HCT116 (cell line): ENCODE results near the gene NDOR1. TPM values are rescaled to one million over a fixed set of nuclear protein-coding genes. Genes with fewer than 3 reads are reported as not detected.

Experiments
- ATAC-seq: fragments of 200-7000 bp; cut with Tn5 transposase; 2 replicates; pipeline ENCODE4 v1.9.1; 2020; ENCODE audit warnings: mild to moderate bottlenecking, moderate library complexity
- BruUV-seq: library from RNA; stranded (reverse); fragments of 400-500 nt; replicated peaks from 2 replicates; lab custom pipeline; 2021; lab: Mats Ljungman, UMichigan
- CTCF ChIA-PET: fragments of 300-600 bp; sonication (Branson Sonifier 250); formaldehyde crosslinking; loops from one replicate; lab custom pipeline; 2021; ENCODE audit warnings: antibody characterized with exemption; lab: Charles Lee
- POLR2A ChIA-PET: fragments of 300-600, 350-600 bp; sonication (Branson Sonifier 250); formaldehyde crosslinking; loops from one replicate; lab custom pipeline; 2021; ENCODE audit warnings: antibody characterized with exemption; lab: Charles Lee
- RAD21 ChIA-PET, 2 experiments: fragments of 300-600 bp; sonication (Branson Sonifier 250); formaldehyde crosslinking; loops; one replicate each; lab custom pipeline; 2023; ENCODE audit warnings: low total read pairs in 2 of 2; ENCODE audit not compliant: uncharacterized antibody in 2 of 2, unreplicated experiment in 2 of 2, low non-redundant PET in 1 of 2; lab: Charles Lee
- DNase-seq: peaks from one replicate; pipeline ENCODE4 v3.0.0-alpha.2; 2010; ENCODE audit warnings: low read depth, low spot score
- H2AFZ ChIP-seq: fragments of 200-600 bp; shearing (Covaris generic), sonication (generic); 2 replicates; pipeline ENCODE4 v1.6.1; 2017; ENCODE audit warnings: low read depth, mixed run types, mixed read lengths, antibody characterized with exemption, low read length; ENCODE audit not compliant: poor library complexity, severe bottlenecking
- H3K27ac ChIP-seq: 2 replicates; pipeline ENCODE4 v1.5.1; 2012; ENCODE audit warnings: low read depth, low read length
- H3K27me3 ChIP-seq: fragments of 200-600 bp; sonication (generic); 2 replicates; pipeline ENCODE4 v1.6.1; 2016; ENCODE audit warnings: mixed run types, low read length, mixed read lengths; ENCODE audit not compliant: insufficient read depth
- H3K36me3 ChIP-seq, 2 experiments: fragments of 200-500 bp in 1 of 2; fragments of 200-600 bp in 1 of 2; sonication (Bioruptor generic) in 1 of 2; sonication (generic) in 1 of 2; 2 replicates each; pipeline versions ENCODE4 v1.5.1 to v1.6.1; 2014 to 2016; ENCODE audit warnings: low read length in 2 of 2, inconsistent platforms in 1 of 2, mixed read lengths in 1 of 2, mixed run types in 1 of 2; ENCODE audit not compliant: insufficient read depth in 2 of 2, control insufficient read depth in 1 of 2
- H3K4me1 ChIP-seq, 2 experiments: fragments of 200-600 bp in 1 of 2; sonication (generic) in 1 of 2; 2 replicates each; pipeline versions ENCODE4 v1.5.1 to v1.6.1; 2012 to 2017; ENCODE audit warnings: low read length in 2 of 2, inconsistent platforms in 1 of 2, mild to moderate bottlenecking in 1 of 2, mixed read lengths in 1 of 2, mixed run types in 1 of 2, moderate library complexity in 1 of 2; ENCODE audit not compliant: insufficient read depth in 2 of 2, control insufficient read depth in 1 of 2
- H3K4me2 ChIP-seq: fragments of 200-600 bp; sonication (generic); 2 replicates; pipeline ENCODE4 v1.6.1; 2017; ENCODE audit warnings: mixed run types, low read length, mixed read lengths
- H3K4me3 ChIP-seq, 2 experiments: fragments of 200-600 bp in 1 of 2; sonication (generic) in 1 of 2; replicated peaks in 1 of 2; 2 replicates each; pipeline ENCODE4 v1.5.1; 2011 to 2016; ENCODE audit warnings: low read length in 2 of 2, control low read depth in 1 of 2, low read depth in 1 of 2, mild to moderate bottlenecking in 1 of 2, mixed read lengths in 1 of 2, mixed run types in 1 of 2
- H3K79me2 ChIP-seq: fragments of 200-600 bp; sonication (generic); 2 replicates; pipeline ENCODE4 v1.6.1; 2017; ENCODE audit warnings: mild to moderate bottlenecking, mixed run types, low read length, moderate library complexity, mixed read lengths; ENCODE audit not compliant: insufficient read depth
- H3K9ac ChIP-seq: fragments of 200-600 bp; sonication (generic); 2 replicates; pipeline ENCODE4 v1.6.1; 2016; ENCODE audit warnings: low read length, mixed read lengths
- H3K9me2 ChIP-seq: fragments of 200-600 bp; sonication (generic), shearing (Covaris generic); 2 replicates; pipeline ENCODE4 v1.6.1; 2017; ENCODE audit warnings: mixed run types, mild to moderate bottlenecking, moderate library complexity; ENCODE audit not compliant: insufficient read depth
- H3K9me3 ChIP-seq, 2 experiments: fragments of 200-500 bp in 1 of 2; fragments of 200-600 bp in 1 of 2; sonication (Bioruptor generic) in 1 of 2; sonication (generic) in 1 of 2; 2 replicates each; pipeline ENCODE4 v1.6.1; 2014 to 2017; ENCODE audit warnings: low read length in 2 of 2, mixed read lengths in 2 of 2, inconsistent platforms in 1 of 2, low read depth in 1 of 2, mild to moderate bottlenecking in 1 of 2, mixed run types in 1 of 2, moderate library complexity in 1 of 2; ENCODE audit not compliant: control insufficient read depth in 1 of 2, insufficient read depth in 1 of 2
- H4K20me1 ChIP-seq: fragments of 200-600 bp; sonication (generic), shearing (Covaris generic); 2 replicates; pipeline ENCODE4 v1.6.1; 2017; ENCODE audit warnings: mixed run types, mild to moderate bottlenecking, moderate library complexity; ENCODE audit not compliant: insufficient read depth
- CBX3 ChIP-seq: IDR thresholded peaks from 2 replicates; pipeline ENCODE4 v1.6.1; 2012; ENCODE audit warnings: low read depth
- EGR1 ChIP-seq: IDR thresholded peaks from 2 replicates; pipeline ENCODE4 v1.6.1; 2012; ENCODE audit warnings: low read depth
- ELF1 ChIP-seq: IDR thresholded peaks from 2 replicates; pipeline ENCODE4 v1.6.1; 2012; ENCODE audit warnings: low read depth, borderline replicate concordance
- EZH2phosphoT487 ChIP-seq: fragments of 200-600 bp; IDR thresholded peaks from 2 replicates; pipeline ENCODE4 v1.6.1; 2018; ENCODE audit warnings: antibody characterized with exemption, borderline replicate concordance
- JUND ChIP-seq: IDR thresholded peaks from 2 replicates; pipeline ENCODE4 v1.6.1; 2012
- POLR2A ChIP-seq: IDR thresholded peaks from 2 replicates; pipeline ENCODE4 v1.7.0; 2011; ENCODE audit warnings: borderline replicate concordance; ENCODE audit not compliant: insufficient read depth, insufficient read length; ENCODE audit errors: extremely low read depth
- POLR2AphosphoS5 ChIP-seq: IDR thresholded peaks from 2 replicates; pipeline ENCODE4 v1.6.1; 2011; ENCODE audit warnings: mild to moderate bottlenecking, low read depth, low read length, moderate library complexity
- SIN3A ChIP-seq: IDR thresholded peaks from 2 replicates; pipeline ENCODE4 v1.6.1; 2012; ENCODE audit warnings: low read depth
- SRF ChIP-seq: IDR thresholded peaks from 2 replicates; pipeline ENCODE4 v1.6.1; 2012; ENCODE audit warnings: low read depth
- TCF7L2 ChIP-seq: IDR thresholded peaks from 2 replicates; pipeline ENCODE4 v1.7.0; 2011; ENCODE audit warnings: borderline replicate concordance, inconsistent platforms; ENCODE audit not compliant: insufficient read depth, insufficient read length; ENCODE audit errors: extremely low read depth
- YY1 ChIP-seq: IDR thresholded peaks from 2 replicates; pipeline ENCODE4 v1.6.1; 2011; ENCODE audit warnings: low read length, low read depth, moderate library complexity, mild to moderate bottlenecking; ENCODE audit not compliant: insufficient replicate concordance; ENCODE audit errors: extremely low read depth
- ZFX ChIP-seq: fragments of 450-650 bp; IDR thresholded peaks from 2 replicates; pipeline ENCODE4 v1.6.1; 2017
- intact Hi-C: fragments of 100-400 bp; cut with micrococcal nuclease; formaldehyde crosslinking; loops from 2 replicates; pipeline ENCODE4 v1.10.0; 2022
- total RNA-seq: library from RNA; stranded (reverse); gene quantifications from one replicate; pipeline ENCODE4 v1.2.1, GENCODE V29; 2021; ENCODE audit not compliant: unreplicated experiment
- TF ChIP-seq, protein P1 (sequence below): IDR thresholded peaks from 2 replicates; pipeline ENCODE4 v1.6.1; 2012
- TF ChIP-seq, protein P2 (sequence below), 3 experiments: fragments of 200-600 bp in 1 of 3; sonication (generic) in 1 of 3; IDR thresholded peaks in 2 of 3; conservative IDR thresholded peaks in 1 of 3; 2 replicates each; pipeline ENCODE4 v1.5.1; 2012 to 2017; ENCODE audit warnings: low read depth in 2 of 3, low read length in 2 of 3, antibody characterized with exemption in 1 of 3, borderline replicate concordance in 1 of 3, control low read depth in 1 of 3, mild to moderate bottlenecking in 1 of 3, mixed read lengths in 1 of 3, mixed run types in 1 of 3, moderate library complexity in 1 of 3; ENCODE audit not compliant: insufficient read depth in 1 of 3
- TF ChIP-seq, protein P3 (sequence below): IDR thresholded peaks from 2 replicates; pipeline ENCODE4 v1.6.1; 2012; ENCODE audit warnings: low read depth

The NDOR1 gene
- total RNA-seq, 1 experiment from 2014 or later: 28.4 TPM

DNA sequence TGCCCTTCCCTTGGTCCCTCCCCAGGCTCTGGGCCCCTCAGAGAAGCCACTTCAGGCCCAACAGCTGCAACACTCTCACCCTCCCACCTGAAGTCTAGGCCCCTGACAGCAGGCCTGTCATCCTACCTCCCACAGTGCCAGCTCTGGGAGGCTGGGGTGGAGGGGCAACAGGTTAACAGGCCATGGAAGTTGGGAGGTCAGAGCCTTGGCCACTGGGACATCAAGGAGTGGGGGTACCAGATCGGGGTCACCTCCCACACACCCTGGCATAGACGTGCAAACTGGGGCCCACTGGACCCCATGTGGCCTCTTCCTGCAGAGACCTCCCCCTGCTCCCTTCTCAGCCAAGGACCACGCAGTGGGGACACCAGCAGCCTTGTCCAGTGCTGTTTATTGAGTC, 14.3 kb upstream of the NDOR1 start:
- intact Hi-C loops: no loop called here
- no TSS peak for BruUV-seq
- CTCF ChIA-PET: no interaction called here

More for the DNA sequence above, 14.3 kb upstream of the NDOR1 start:
- Histone ChIP-seq H3K27me3 (no peaks in the 10 kb centered on the region), H2AFZ (no peak overlapping the region), H3K4me3 (no peak overlapping the region), H3K9ac (no peak overlapping the region), H3K36me3 (peaks cover 0 to 17% of the 10 kb centered on the region in 2 experiments; a peak in 1 of 4 replicates), H3K4me1 (peaks cover 32 to 52% of the 10 kb centered on the region in 2 experiments), H3K4me2 (no peak overlapping the region), H3K79me2 (peaks cover 51% of the 10 kb centered on the region), H3K9me3 (no peaks in the 10 kb centered on the region), H4K20me1 (no peaks in the 10 kb centered on the region), H3K9me2 (no peaks in the 10 kb centered on the region), H3K27ac (0 out of 2 replicates have a peak overlapping the region, but pooled peaks have one; percentile 99)
- no peak for DNase-seq
- ATAC-seq: no peak
- RAD21 ChIA-PET: no interaction called here
- TF ChIP-seq, protein P1, sequence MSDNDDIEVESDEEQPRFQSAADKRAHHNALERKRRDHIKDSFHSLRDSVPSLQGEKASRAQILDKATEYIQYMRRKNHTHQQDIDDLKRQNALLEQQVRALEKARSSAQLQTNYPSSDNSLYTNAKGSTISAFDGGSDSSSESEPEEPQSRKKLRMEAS: no peak
- TF ChIP-seq YY1 (no peak), POLR2AphosphoS5 (no peak), ELF1 (no peak), POLR2A (no peak), EGR1 (no peak), EZH2phosphoT487 (no peak), SRF (no peak), JUND (no peak), CBX3 (no peak), TCF7L2 (no peak), SIN3A (no peak), ZFX (no peak)
- TF ChIP-seq, protein P2, sequence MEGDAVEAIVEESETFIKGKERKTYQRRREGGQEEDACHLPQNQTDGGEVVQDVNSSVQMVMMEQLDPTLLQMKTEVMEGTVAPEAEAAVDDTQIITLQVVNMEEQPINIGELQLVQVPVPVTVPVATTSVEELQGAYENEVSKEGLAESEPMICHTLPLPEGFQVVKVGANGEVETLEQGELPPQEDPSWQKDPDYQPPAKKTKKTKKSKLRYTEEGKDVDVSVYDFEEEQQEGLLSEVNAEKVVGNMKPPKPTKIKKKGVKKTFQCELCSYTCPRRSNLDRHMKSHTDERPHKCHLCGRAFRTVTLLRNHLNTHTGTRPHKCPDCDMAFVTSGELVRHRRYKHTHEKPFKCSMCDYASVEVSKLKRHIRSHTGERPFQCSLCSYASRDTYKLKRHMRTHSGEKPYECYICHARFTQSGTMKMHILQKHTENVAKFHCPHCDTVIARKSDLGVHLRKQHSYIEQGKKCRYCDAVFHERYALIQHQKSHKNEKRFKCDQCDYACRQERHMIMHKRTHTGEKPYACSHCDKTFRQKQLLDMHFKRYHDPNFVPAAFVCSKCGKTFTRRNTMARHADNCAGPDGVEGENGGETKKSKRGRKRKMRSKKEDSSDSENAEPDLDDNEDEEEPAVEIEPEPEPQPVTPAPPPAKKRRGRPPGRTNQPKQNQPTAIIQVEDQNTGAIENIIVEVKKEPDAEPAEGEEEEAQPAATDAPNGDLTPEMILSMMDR (IDR thresholded peaks at IDR 0.05 in 2 of 3, conservative IDR thresholded peaks at IDR 0.05 in 1 of 3; ENCODE audit: borderline replicate concordance in 1 of 3, insufficient read depth in 1 of 3, low read depth in 2 of 3, low read length in 2 of 3): no peak
- TF ChIP-seq, protein P3, sequence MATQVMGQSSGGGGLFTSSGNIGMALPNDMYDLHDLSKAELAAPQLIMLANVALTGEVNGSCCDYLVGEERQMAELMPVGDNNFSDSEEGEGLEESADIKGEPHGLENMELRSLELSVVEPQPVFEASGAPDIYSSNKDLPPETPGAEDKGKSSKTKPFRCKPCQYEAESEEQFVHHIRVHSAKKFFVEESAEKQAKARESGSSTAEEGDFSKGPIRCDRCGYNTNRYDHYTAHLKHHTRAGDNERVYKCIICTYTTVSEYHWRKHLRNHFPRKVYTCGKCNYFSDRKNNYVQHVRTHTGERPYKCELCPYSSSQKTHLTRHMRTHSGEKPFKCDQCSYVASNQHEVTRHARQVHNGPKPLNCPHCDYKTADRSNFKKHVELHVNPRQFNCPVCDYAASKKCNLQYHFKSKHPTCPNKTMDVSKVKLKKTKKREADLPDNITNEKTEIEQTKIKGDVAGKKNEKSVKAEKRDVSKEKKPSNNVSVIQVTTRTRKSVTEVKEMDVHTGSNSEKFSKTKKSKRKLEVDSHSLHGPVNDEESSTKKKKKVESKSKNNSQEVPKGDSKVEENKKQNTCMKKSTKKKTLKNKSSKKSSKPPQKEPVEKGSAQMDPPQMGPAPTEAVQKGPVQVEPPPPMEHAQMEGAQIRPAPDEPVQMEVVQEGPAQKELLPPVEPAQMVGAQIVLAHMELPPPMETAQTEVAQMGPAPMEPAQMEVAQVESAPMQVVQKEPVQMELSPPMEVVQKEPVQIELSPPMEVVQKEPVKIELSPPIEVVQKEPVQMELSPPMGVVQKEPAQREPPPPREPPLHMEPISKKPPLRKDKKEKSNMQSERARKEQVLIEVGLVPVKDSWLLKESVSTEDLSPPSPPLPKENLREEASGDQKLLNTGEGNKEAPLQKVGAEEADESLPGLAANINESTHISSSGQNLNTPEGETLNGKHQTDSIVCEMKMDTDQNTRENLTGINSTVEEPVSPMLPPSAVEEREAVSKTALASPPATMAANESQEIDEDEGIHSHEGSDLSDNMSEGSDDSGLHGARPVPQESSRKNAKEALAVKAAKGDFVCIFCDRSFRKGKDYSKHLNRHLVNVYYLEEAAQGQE: no peak
- POLR2A ChIA-PET: no interaction called here
